Lung (tissue), 12 donors: ENCODE data around the gene ZNF780B. TPM values are rescaled to one million over a fixed set of nuclear protein-coding genes. Genes with fewer than 3 reads are reported as not detected.

Source experiments
- ATAC-seq: fragments of 200-7000 bp; cut with Tn5 transposase; one replicate; pipeline ENCODE4 v1.9.1; 2020; ENCODE audit warnings: moderate number of reproducible peaks; ENCODE audit not compliant: insufficient read depth, low FRiP score
- DNase-seq, 3 donors: peaks; one replicate each; pipeline ENCODE4 v3.0.0-alpha.2; 2013 to 2017
- H3K27ac ChIP-seq, 2 donors: one replicate each; pipeline ENCODE4 v1.5.1; 2013; ENCODE audit warnings: mild to moderate bottlenecking in 2 of 2, moderate library complexity in 2 of 2, control low read depth in 1 of 2, inconsistent platforms in 1 of 2, low read depth in 1 of 2, low read length in 1 of 2
- H3K27me3 ChIP-seq, 3 donors: one replicate each; pipeline ENCODE4 v1.5.1; 2013; ENCODE audit warnings: low read length in 2 of 3; ENCODE audit not compliant: control insufficient read depth in 3 of 3, insufficient read depth in 3 of 3
- H3K36me3 ChIP-seq, 4 donors: one replicate each; pipeline ENCODE4 v1.5.1; 2013; ENCODE audit warnings: low read length in 4 of 4, mild to moderate bottlenecking in 1 of 4, moderate library complexity in 1 of 4; ENCODE audit not compliant: control insufficient read depth in 4 of 4, insufficient read depth in 4 of 4
- H3K4me1 ChIP-seq, 5 donors: one replicate each; pipeline ENCODE4 v1.5.1; 2013; ENCODE audit warnings: low read length in 5 of 5, mild to moderate bottlenecking in 2 of 5, moderate library complexity in 1 of 5; ENCODE audit not compliant: control insufficient read depth in 5 of 5, insufficient read depth in 5 of 5
- H3K4me3 ChIP-seq: one replicate; pipeline ENCODE4 v1.5.1; 2013; ENCODE audit warnings: mild to moderate bottlenecking, control low read depth, moderate library complexity
- H3K9ac ChIP-seq, 2 donors: one replicate each; pipeline ENCODE4 v1.5.1; 2013; ENCODE audit warnings: low read length in 2 of 2, control low read depth in 1 of 2; ENCODE audit not compliant: insufficient read depth in 1 of 2
- H3K9me3 ChIP-seq, 4 donors: one replicate each; pipeline ENCODE4 v1.5.1; 2013; ENCODE audit warnings: low read length in 3 of 4, mild to moderate bottlenecking in 1 of 4, moderate library complexity in 1 of 4; ENCODE audit not compliant: control insufficient read depth in 4 of 4, insufficient read depth in 3 of 4
- WGBS, 2 donors: extraction: QIAGEN DNeasy Blood & Tissue Kit; methylation state at CpG; one replicate each; pipeline ENCODE4 v1.1.7; 2013; 5-methylcytosine and 5-hydroxymethylcytosine counted together
- polyA plus RNA-seq, 2 donors: library from polyadenylated mRNA; stranded (reverse); fragments of 200-250 nt; gene quantifications; one replicate each; pipeline ENCODE4 v1.2.1, GENCODE V29; 2013
- total RNA-seq, 2 donors: library from RNA; depleted of rRNA in 1 of 2; stranded (reverse); fragments of >200 nt in 1 of 2; gene quantifications; one replicate each; pipeline ENCODE4 v1.2.1, GENCODE V29; 2014 to 2021
- TF ChIP-seq, protein P1 (sequence below): IDR thresholded peaks from 2 replicates; pipeline ENCODE4 v1.5.1; 2012; ENCODE audit warnings: mild to moderate bottlenecking; ENCODE audit errors: control extremely low read depth, extremely low read depth
- donor health status: control.
- donor health status: control.
- donor health status: Bipolar disorder and iron deficiency.
- donor health status: healthy.
- donor health status: DM: yes; HTN: yes; CAD: no.

Gene ZNF780B
- total and polyA plus RNA-seq, 4 donors, result 4.7 to 39.8 (median 16.3) TPM

DNA sequence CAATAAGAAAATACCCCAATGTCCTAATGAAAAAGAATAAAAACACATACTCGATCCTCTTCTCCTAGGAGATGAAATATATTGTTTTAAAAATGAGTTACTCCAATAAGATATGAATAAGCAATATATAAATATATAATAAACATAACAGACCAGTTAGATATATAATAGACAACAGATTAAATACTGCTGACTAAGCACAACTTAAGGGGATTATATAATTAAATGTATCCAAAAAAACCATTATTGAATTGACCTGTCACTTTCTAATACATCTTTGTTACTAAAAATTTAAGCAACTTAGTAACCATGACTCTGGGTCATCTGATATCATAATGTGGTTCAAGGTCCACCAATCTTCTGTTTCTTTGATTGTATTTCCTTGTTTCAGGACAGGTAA, 14.0 kb upstream of the ZNF780B start:
- Histone ChIP-seq H3K27me3 (no peaks in the 10 kb centered on the region), H3K27ac (no peak overlapping the region), H3K4me3 (no peak overlapping the region), H3K9me3 (peaks cover 6 to 17% (median 12%) of the 10 kb centered on the region in 4 donors), H3K9ac (no peak overlapping the region), H3K4me1 (no peaks in the 10 kb centered on the region), H3K36me3 (peaks cover 3 to 18% (median 16%) of the 10 kb centered on the region in 4 donors)
- 96 to 100% methylated on average over 1 of the region's 1 CpG for WGBS, 2 donors
- DNase-seq, result no peak
- TF ChIP-seq, protein P1, sequence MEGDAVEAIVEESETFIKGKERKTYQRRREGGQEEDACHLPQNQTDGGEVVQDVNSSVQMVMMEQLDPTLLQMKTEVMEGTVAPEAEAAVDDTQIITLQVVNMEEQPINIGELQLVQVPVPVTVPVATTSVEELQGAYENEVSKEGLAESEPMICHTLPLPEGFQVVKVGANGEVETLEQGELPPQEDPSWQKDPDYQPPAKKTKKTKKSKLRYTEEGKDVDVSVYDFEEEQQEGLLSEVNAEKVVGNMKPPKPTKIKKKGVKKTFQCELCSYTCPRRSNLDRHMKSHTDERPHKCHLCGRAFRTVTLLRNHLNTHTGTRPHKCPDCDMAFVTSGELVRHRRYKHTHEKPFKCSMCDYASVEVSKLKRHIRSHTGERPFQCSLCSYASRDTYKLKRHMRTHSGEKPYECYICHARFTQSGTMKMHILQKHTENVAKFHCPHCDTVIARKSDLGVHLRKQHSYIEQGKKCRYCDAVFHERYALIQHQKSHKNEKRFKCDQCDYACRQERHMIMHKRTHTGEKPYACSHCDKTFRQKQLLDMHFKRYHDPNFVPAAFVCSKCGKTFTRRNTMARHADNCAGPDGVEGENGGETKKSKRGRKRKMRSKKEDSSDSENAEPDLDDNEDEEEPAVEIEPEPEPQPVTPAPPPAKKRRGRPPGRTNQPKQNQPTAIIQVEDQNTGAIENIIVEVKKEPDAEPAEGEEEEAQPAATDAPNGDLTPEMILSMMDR, result no peak
- ATAC-seq, result no peak

DNA sequence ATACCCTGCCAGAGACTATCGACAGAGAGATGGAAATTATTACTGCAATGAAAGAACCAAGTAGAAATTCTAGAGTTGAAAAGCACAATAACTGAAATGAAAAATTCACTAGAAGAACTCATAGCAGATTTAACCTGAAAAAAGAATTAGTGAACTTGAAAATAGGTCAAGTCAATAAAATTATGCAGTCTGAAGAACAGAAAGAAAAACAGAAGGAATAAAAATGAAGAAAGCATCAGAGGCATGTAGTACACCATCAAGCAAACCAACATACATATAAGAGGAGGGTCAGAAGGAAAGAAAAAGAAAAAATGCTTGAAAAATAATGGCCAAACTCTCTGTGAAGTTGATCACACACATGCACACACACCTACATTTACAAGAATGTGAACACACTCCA, 3.6 kb upstream of the ZNF780B start:
- ATAC-seq, result no peak
- 100% methylated on average over 1 of the region's 1 CpG for WGBS, 2 donors
- no peaks in the 10 kb centered on the region for H3K27me3 ChIP-seq

DNA sequence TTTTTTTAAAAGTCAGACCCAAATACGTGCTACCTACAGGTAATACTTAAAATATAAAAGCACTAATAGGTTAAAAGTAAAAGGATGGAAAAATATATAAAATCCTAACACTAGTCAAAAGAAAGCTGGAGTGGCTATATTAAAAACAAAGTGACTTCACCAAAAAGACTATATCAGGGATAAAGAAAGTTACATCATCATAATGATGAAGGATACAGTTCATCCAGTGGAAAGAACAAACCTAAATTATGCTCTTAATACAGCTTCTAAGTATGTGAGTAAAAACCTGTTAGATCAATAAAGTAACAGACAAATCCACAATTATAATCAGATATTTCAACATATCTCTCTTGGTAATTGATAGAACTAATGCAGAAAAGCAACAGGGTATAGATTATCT, 1.1 kb upstream of the ZNF780B start:
- DNase-seq, result no peak
- 87 to 91% methylated on average over 1 of the region's 1 CpG for WGBS, 2 donors

More for the DNA sequence above, 3.6 kb upstream of the ZNF780B start:
- Histone ChIP-seq H3K4me1 (peaks cover 0 to 8% (median 3%) of the 10 kb centered on the region in 5 donors), H3K9me3 (peaks cover 0 to 15% (median 3%) of the 10 kb centered on the region in 4 donors), H3K36me3 (no peaks in the 10 kb centered on the region), H3K27ac (no peak overlapping the region), H3K9ac (no peak overlapping the region), H3K4me3 (no peak overlapping the region)
- TF ChIP-seq, protein P1, result no peak
- DNase-seq, result no peak

More for the DNA sequence above, 1.1 kb upstream of the ZNF780B start:
- no peak for ATAC-seq
- H3K4me1 ChIP-seq, result peaks cover 0 to 8% (median 4%) of the 10 kb centered on the region in 5 donors
- H3K36me3 ChIP-seq, result no peaks in the 10 kb centered on the region
- TF ChIP-seq, protein P1, result no peak
- peaks cover 0 to 22% (median 0%) of the 10 kb centered on the region in 4 donors for H3K9me3 ChIP-seq
- H3K4me3 ChIP-seq, result no peak overlapping the region
- no peak overlapping the region for H3K27ac ChIP-seq
- H3K9ac ChIP-seq, result no peak overlapping the region
- no peaks in the 10 kb centered on the region for H3K27me3 ChIP-seq
